ENCODE results near the gene CTTNBP2. TPM values are rescaled to one million over a fixed set of nuclear protein-coding genes. Genes with fewer than 3 reads are reported as not detected.

CTTNBP2 gene
- total RNA-seq, 4 donors from 2014 or later, result 6.8 to 15.4 (median 10.3) TPM

DNA sequence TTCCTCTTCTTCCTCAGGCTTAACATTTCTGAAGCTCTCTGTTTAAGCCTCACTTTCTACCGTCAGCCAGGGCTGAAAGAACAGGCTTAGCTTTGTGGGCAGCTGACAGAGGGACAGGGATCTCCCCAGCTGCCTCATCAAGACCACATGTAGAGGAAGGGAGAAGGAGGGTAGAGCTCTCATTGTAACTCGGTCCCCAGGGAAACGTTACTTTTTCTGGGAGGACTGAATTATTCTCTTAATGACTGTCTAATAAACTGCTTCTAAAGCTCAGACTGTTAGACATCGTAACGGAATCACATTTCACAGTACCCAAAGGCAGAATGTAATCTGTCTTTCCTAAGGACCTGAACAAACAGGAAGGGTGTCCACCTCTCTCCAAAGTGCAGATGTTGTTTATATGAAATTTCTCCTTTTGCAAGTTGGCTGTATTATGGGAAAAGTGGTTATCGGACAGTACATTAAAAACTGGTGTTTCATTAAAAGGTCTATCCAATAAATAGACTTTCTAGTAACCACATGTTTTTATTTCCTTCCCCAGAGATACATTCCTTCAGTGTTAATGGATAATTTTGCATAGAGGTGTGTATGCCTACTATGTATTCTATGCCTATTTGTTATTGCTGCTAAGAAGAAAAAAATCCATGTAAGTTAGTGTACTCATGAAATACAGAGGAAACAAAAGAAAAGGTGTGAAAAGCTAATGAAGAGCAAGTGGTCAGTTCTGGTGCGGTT lies 144.2 kb downstream of the CTTNBP2 start:
- TF ChIP-seq, protein P1, sequence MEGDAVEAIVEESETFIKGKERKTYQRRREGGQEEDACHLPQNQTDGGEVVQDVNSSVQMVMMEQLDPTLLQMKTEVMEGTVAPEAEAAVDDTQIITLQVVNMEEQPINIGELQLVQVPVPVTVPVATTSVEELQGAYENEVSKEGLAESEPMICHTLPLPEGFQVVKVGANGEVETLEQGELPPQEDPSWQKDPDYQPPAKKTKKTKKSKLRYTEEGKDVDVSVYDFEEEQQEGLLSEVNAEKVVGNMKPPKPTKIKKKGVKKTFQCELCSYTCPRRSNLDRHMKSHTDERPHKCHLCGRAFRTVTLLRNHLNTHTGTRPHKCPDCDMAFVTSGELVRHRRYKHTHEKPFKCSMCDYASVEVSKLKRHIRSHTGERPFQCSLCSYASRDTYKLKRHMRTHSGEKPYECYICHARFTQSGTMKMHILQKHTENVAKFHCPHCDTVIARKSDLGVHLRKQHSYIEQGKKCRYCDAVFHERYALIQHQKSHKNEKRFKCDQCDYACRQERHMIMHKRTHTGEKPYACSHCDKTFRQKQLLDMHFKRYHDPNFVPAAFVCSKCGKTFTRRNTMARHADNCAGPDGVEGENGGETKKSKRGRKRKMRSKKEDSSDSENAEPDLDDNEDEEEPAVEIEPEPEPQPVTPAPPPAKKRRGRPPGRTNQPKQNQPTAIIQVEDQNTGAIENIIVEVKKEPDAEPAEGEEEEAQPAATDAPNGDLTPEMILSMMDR (IDR thresholded peaks at IDR 0.05; ENCODE audit: low read depth), result no peak

DNA sequence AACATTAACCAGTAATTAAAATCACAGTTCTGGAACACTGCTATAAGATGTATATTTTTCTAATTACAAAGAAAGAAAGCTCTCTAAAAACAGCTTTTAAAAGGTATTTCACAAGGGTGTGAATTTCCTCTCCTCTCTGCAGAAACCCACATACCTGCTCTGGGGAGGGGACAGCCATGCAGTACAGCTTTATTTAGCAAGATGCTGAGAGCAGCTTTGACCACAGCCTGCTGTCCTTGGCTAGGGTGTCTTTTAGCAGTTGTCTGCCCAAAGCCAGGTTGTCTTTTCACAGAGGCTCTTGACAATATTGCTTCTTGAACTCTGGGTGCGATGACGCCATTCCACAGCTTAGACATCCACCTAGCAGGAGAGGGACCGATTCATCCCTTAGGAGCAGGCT lies 148.3 kb downstream of the CTTNBP2 start:
- TF ChIP-seq, protein P1 (IDR thresholded peaks at IDR 0.05; ENCODE audit: low read depth), result no peak

DNA sequence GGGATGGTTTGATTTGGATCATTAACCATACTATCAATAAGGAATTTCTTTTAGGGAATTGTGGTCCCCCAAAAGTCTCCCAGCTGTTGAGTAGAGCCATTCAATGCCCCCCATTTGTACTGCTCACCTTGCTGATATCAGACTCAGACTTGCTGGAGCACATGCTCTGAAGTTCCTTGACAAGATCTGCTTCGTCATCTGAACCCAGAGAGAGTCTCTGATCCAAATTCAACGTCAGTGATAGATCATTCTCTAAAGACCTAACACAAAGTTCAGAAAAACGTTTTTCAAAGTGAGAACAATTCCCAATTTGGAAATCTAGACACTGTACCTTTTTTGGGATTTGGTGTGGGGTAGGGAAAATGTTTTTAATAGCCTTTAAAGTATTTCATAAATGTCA lies 153.9 kb downstream of the CTTNBP2 start:
- TF ChIP-seq, protein P1 (IDR thresholded peaks at IDR 0.05; ENCODE audit: low read depth), result no peak

DNA sequence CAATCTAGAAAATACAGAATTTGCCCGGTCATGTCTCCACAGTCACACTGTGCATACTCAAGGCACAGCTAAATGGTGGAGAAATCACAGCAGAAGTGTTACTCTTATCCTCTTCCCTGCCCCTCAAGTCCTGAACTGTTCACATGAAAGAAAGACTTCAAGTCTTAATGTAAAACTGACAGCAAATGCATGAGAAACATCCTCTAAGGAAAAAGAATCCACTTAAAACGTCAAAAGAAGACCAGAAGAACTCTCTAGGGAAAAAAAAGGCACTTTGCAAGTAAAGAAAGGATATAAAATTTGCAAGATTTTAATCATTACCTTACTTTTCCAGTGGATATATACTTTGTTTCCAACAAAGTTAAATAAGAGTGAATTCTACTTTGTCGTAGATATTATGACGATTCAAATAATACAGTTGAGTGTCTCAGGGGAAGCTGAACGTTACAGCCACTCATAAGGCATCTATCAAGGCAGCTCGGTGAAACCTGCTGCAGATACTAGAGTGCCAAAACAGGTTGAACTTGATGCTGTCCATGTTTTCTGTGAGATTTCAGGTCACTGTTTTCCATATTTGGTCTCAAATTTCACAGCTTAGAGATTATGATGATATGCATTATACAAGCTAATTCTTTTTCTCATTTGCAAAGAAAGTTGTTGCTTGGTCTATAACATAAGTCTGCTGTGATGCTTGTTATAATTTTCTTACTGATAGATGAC lies 155.0 kb downstream of the CTTNBP2 start:
- TF ChIP-seq, protein P1 (IDR thresholded peaks at IDR 0.05; ENCODE audit: low read depth), result no peak

DNA sequence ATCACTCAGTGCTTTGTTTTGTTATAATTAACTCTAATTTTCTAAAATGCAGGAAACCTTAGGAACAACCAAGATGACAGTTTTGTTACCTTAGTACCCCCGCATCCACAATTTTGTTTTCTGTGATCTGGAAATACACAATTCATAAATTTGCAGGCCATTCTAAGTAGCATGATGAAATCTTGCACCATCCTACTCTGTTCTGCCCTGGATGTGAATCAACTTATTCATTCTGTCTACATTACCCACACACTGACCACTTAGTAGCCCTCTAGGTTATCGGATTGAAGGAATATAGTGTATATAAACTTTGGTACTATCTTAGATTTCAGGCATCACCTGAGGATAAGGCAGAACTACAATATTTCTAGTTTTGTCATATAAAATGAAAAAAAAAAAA lies 155.9 kb downstream of the CTTNBP2 start:
- TF ChIP-seq, protein P1 (IDR thresholded peaks at IDR 0.05; ENCODE audit: low read depth), result no peak

DNA sequence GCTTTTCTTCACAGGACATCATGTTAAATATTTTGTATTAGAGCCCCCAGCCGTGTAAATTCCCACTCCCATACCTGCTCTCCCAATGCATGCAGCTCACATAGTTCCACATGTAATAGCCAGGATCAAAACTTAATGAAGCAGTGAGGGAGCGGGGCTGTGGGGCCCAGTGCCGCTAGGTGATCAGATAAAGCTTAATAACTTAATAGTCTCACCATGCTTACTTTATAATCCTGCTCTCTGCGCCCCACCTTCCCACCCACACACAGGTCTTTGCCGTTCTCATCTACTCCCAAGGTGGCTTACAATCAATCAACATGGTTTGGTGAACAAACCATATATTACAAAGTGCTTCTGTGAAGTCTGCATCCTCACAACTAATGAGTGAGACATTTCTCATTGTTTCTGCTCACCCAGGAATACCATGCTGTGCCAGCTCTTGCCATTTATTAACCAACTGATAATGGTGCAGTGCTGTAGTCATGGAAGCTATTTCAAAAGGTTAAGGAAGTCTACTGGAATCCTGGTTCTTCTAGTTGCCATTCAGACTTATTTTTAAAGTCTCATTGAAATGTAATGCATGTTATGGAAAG lies 156.4 kb downstream of the CTTNBP2 start:
- TF ChIP-seq, protein P1 (IDR thresholded peaks at IDR 0.05; ENCODE audit: low read depth), result no peak

DNA sequence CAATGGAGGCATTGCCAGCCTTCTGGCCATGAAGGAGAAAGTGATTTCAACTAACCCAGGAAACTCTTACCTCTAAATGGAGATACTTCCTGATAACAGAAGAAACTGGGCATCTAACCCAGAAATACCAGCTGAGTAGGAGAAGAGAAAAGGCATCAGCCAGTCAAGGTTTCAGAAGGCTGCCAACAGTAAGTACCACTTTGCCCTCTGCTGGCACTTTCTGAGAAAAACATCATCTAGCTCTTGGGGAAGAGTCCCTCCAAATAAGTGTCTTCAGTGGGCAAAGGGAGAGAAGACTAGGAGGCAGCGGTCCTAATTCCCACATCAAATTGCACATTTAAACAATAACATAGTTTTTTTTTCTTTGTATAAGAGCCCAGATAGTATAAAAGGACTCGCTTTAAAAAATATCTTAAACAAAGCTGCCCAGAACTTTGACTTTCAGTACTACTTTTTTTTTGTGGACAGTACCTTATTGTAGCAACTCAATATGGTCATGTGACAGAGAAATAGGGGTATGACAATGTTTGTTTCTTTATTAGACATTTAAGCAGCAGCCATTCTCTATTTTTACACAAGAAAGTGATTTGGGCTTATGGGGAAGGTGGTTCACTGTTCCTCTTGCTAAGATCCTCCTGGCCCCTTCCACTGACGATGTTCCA lies 157.3 kb downstream of the CTTNBP2 start:
- TF ChIP-seq, protein P1 (IDR thresholded peaks at IDR 0.05; ENCODE audit: low read depth), result no peak
